Nucleus accumbens (tissue), 56 donors: ENCODE measurements around the gene RPL27.

Source experiments
- DNase-seq, 56 donors: peaks; one replicate each; lab custom pipeline; 2025; lab: John Stamatoyannopoulos, UW

Gene RPL27

DNA sequence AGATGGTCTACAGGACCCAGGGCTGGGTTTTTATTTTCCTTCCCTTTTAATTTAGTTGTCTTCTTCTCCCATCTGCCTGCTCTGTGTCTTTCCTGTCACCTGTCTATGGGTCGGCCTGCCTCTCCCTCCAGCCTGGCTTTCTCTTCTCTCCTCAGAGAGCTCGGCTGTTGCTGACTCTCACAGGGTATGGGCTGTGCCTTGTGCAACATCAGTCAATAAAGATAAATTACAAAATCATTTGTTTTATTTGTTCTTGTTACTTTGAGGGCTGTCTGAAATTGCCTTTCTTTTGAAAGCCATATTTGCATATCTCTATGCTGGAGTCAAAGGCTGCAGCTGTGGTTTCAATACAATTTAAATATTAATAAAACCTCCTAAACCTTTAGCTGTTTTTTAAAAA lies 42.4 kb downstream of the RPL27 start:
- no peak for DNase-seq

DNA sequence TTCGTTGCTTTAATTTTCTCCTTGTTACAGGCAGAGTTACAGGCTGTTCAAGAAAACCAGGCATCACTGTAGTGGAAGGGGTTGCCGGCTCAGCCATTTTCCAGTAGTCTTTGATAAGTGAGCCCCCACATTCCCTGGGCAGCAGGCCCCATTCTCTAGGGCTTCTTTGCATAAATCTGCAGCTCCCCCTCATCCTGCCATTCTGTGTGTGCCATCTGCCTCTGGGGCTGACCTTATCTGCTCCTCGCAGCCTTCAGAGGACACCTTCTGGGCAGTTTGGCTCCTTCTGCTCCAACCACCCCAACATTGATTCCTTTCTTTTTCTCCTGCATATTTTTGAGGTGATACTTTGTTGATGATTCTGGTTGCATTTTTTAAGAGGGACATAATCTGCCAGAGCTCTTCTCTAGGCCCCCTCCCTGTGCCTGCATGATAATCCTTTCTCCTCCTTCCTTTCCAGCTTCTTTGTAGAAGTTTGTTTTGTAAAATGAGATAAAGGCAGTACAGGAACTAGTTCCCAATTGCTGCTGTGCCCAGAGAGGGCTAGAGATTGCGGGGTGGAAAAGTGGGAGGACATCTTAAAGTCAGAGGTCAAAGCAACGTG lies 43.9 kb downstream of the RPL27 start:
- no peak for DNase-seq

DNA sequence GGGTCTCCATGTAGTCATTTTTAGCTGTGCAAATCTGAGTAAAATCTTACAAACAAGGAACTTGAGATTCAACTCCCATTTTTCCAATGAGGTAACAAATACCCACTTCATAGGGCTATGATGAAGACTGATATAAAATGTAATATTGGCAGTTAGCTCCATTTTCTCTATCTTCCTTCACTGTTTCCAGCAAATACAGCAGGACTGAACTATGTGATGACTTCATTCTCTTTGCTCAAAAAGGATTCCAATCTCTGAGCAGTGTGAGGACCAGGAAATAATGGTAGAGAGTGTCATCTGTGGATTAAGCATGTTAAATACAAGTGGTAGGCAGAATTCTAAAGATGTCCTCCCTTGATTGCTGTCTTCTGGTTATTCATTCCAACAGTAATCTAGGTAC lies 45.1 kb downstream of the RPL27 start:
- no peak for DNase-seq

DNA sequence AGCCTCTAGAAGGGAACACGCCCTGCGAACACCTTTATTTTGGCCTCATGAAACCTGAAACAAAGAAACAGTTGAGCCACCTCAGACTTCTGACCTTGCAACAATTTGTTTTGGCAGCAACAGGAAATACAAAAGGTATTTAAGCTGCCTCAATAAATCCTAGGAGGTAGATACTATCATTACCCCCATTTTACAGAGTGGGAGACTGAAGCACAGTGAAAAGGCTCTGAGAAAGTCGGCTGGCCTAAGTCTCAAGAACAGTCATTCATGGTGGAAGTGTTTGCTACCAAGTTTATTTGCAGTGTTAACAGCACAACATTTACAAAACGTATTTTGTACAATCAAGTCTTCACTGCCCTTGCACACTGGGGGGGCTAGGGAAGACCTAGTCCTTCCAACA lies 45.8 kb downstream of the RPL27 start:
- DNase-seq, result no peak

DNA sequence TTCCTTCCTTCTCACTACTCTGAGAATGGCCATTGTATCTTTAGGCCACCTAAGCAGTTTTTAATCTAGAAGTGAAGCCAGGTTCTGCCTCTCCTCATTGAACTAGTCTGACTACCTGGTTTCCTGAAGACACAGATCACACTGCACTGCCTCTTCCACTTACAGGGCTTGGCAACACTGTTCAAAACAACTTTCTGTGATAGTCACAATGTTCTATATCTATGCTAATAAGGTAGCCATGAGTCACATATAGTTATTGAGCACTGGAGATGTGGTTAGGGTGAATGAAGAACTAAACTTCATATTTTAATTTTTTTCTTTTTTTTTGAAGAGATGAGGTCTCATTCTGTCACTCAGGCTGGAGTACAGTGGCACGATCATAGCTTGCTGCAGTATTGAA lies 53.8 kb downstream of the RPL27 start:
- no peak for DNase-seq
